Ishikawa (cell line): Measurements from ENCODE around the gene GPR37.

Experiments used
- MAX ChIP-seq: IDR thresholded peaks from 2 replicates; pipeline ENCODE4 v1.6.1; 2012
- RAD21 ChIP-seq: IDR thresholded peaks from 2 replicates; pipeline ENCODE4 v1.6.1; 2012; ENCODE audit warnings: low read depth
- TAF1 ChIP-seq: IDR thresholded peaks from 2 replicates; pipeline ENCODE4 v1.6.1; 2012; ENCODE audit warnings: low read depth, mild to moderate bottlenecking

GRCh38 chr7:124801330-124801895 is 35.8 kb upstream of the GPR37 start:
- TF ChIP-seq MAX (no peak), TAF1 (no peak), RAD21 (no peak)
